HG03521 (cell line): ENCODE data around the gene LDLRAD2.

Experiments
- ATAC-seq: cut with Tn5 transposase; IDR thresholded peaks from one replicate; pipeline ENCODE4 v1.9.1; 2021; ENCODE audit warnings: mild to moderate bottlenecking, moderate library complexity; ENCODE audit not compliant: unreplicated experiment

LDLRAD2 gene

GRCh38 chr1:21840981-21841380 is 28.9 kb downstream of the LDLRAD2 start:
- no peak for ATAC-seq

- ATAC-seq: no peak
Observed at GRCh38 chr1:21841852-21842466, 29.9 kb downstream of the LDLRAD2 start.

GRCh38 chr1:21842606-21843162 is 30.6 kb downstream of the LDLRAD2 start:
- ATAC-seq: no peak

- ATAC-seq: no peak
Observed at GRCh38 chr1:21843208-21843607, 31.1 kb downstream of the LDLRAD2 start.

GRCh38 chr1:21843996-21844395 is 31.9 kb downstream of the LDLRAD2 start:
- no peak for ATAC-seq

GRCh38 chr1:21845646-21846641 is 33.9 kb downstream of the LDLRAD2 start:
- ATAC-seq: no peak

- ATAC-seq: no peak
Observed at GRCh38 chr1:21847223-21848205, 35.4 kb downstream of the LDLRAD2 start.

GRCh38 chr1:21848524-21849174 is 36.6 kb downstream of the LDLRAD2 start:
- ATAC-seq: no peak

- no peak for ATAC-seq
Observed at GRCh38 chr1:21849909-21850576, 38.0 kb downstream of the LDLRAD2 start.

- no peak for ATAC-seq
Observed at GRCh38 chr1:21851430-21852250, 39.6 kb downstream of the LDLRAD2 start.

GRCh38 chr1:21852282-21853130 is 40.4 kb downstream of the LDLRAD2 start:
- ATAC-seq: no peak

GRCh38 chr1:21853131-21853427 is 41.0 kb downstream of the LDLRAD2 start:
- ATAC-seq: no peak

GRCh38 chr1:21854090-21854750 is 42.2 kb downstream of the LDLRAD2 start:
- no peak for ATAC-seq

GRCh38 chr1:21854751-21855131 is 42.7 kb downstream of the LDLRAD2 start:
- ATAC-seq: no peak

- ATAC-seq: no peak
Observed at GRCh38 chr1:21855257-21856096, 43.4 kb downstream of the LDLRAD2 start.

GRCh38 chr1:21857142-21857839 is 45.2 kb downstream of the LDLRAD2 start:
- ATAC-seq: no peak
